T follicular helper cell (primary cell): ENCODE results near the gene TMEM213.
"Not testable (repeated sequence)": the region's sequence is repeated elsewhere in the genome, so short reads cannot be mapped to it uniquely, and the experiment has no call there.

ENCODE experiments used
- DNase-seq: peaks from one replicate; pipeline ENCODE4 v3.0.0-alpha.2; 2020; ENCODE audit warnings: low read depth

The TMEM213 gene

GRCh38 chr7:138797046-138797445 is 748 bp upstream of the TMEM213 start:
- DNase-seq: not testable (repeated sequence)

DNA sequence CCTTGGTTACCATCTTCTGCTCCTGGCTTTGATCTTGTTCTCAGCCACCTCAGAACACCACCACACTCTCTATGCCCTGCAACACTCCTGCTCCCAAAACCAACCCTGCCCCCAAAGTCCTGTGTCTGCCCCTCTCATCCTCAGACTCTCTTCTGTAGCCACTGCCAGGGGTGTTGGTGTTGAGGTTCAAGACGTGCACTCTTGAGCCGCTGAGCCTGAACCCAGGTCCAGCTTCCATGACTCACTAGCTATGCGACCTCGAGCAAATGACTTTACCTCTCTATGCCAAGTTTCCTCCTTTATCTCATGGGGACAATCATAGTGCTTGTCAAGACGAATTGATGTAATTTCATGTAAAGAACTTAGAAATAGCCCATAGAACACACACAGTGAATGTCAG is 1.0 kb downstream of the TMEM213 start:
- DNase-seq: no peak

DNA sequence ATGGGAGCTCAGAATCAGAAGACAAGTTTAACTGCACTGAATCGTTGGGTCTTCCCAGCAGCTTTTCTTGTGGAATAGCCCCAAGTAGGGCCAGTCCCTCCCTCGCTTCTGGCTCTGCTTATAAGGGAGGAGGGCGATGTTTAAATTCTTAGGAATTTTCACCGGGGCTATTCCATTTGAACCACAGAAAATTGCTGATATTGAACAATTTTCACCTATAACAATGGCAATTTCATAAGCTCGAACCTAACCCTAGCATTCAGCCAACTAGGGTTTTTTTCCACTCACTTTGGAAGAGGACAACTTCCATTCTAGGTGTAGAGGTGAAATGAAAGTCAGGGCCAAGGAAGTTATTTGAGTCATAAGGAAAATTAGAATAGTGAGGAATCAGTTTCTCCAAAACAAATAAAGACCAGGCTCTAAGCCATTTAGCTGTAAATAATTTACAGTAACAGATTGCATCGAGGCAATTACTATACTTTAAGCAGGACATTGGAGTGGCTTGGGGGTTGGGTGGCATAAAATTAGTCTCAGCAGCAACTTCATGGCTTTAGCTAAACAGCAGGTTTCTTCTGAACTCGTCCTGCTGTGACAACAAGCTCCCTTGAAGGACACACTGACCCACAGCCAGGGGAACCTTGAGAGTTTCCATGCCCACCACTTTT is 1.7 kb downstream of the TMEM213 start:
- no peak for DNase-seq

DNA sequence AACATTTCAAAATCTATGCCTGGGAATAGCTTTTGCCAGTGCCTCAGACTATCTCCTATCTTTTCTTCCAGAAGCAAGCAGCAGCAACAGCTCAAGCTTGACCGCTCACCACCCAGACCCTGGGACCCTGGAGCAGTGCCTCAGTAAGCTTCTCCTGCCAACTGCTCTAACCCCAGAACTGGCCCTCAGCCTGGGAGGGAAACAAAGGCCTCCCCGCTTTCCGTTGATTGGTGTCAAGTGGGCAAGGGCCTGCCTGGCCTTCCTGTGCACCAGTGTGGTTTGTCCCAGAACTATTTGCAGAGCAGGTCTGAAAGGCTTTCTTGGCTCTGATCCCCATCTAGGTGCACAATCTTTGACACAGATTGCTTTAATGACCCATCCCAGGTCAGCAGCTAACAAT is 3.5 kb downstream of the TMEM213 start:
- no peak for DNase-seq

- no peak for DNase-seq
Observed at GRCh38 chr7:138802706-138803105, 4.9 kb downstream of the TMEM213 start.

- no peak for DNase-seq
Observed at GRCh38 chr7:138804618-138805017, 6.8 kb downstream of the TMEM213 start.

DNA sequence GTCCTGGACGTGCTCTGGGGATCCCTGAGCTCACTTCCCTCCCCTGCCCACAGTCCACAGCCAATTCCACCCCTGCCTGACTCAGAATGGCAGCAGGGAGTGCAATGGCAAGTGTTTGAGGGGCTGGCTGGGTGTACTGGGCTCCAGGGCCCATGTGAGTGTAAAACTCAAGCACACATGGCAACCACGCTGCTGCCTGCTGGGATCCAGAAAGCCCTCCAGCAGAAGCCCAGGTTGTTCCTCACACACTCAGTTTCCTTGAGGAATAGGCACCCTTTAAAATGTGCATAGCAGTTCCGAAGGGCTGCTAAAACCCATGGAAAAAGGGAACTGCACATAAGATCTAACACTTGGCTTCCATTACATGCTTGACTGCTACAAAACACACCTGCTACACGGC is 11.6 kb downstream of the TMEM213 start:
- DNase-seq: no peak

DNA sequence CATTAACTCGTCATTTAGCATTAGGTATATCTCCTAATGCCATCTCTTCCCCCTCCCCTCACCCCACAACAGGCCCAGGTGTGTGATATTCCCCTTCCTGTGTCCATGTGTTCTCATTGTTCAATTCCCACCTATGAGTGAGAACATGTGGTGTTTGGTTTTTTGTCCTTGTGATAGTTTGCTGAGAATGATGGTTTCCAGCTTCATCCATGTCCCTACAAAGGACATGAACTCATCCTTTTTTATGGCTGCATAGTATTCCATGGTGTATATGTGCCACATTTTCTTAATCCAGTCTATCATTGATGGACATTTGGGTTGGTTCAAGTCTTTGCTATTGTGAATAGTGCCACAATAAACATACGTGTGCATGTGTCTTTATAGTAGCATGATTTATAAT is 13.5 kb downstream of the TMEM213 start:
- DNase-seq: not testable (repeated sequence)

DNA sequence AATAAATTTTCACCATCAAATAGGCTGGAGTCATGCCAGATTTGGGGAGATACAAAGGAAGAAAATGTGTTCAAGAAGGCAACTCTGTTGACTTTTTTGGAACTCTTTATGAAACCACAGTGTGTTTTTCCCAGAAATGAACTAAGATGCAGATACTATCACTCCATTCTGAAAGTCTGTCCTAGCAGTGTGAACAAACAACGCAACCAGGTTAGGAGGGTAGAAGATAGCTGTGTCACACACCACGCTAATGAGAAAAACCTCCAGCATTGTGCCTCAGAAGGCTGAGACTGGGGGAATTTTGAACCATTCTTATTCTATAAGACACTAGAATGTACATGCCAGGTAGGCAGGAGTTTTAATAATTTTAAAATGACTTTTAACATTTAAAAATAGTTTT is 16.2 kb downstream of the TMEM213 start:
- DNase-seq: no peak

DNA sequence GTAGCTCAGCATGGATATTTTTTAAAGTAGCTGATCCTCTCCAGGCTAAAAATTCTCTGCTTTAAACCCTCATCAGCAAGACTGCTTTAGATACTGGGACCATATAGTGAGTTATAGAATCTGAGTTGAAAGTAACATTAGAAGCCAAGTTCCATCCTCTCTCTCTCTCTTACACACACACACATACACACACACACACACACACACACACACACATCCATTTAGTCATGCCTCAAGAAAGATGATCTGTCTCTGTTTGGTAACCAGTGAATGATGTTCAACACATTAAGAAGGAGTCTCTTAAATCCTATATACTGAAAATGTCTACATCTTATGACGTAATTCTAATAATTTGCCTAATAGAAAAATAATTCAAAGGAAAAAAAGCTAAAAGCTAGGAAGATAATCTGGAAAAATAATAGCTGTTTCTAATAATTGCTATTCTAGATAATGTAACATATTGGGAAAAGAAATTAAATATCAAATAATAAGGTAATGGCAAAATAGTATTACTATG is 17.1 kb downstream of the TMEM213 start:
- no peak for DNase-seq

DNA sequence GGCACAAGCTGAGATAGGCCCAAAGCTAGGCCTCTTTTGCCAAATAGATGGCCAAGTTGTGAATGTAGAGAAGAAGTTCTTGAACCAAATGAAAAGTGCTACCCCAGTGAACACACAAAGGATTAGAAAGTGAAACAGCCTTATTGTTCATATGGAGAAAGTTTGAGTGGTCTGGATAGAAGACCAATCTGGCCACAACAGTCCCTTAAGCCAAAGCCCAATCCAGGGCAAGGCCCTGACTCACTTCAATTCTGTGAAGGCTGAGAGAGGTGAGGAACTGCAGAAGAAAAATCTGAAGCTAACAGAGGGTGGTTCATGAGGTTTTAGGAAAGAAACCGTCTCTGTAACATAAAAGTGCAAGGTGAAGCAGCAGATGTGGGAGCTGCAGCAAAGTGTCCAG is 18.9 kb downstream of the TMEM213 start:
- DNase-seq: no peak

DNA sequence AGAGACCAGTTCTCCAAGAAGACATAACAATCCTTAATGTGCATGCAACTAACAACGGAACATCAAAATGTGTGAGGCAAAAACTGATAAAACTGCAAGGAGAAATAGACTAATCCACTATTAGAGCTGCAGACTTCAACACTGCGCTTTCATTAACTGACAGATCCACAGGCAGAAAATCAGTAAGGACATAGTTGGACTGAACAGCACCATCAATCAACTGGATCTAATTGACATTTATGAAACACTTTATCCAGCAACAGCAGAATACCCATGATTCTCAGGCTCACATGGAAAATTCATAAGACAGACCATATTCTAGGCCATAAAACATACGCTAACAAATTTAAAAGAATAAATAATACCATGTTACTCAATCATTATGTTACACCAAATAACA is 21.8 kb downstream of the TMEM213 start:
- DNase-seq: no peak

- DNase-seq: no peak
Observed at GRCh38 chr7:138821912-138822311, 24.1 kb downstream of the TMEM213 start.

- no peak for DNase-seq
Observed at GRCh38 chr7:138822867-138823535, 25.2 kb downstream of the TMEM213 start.

DNA sequence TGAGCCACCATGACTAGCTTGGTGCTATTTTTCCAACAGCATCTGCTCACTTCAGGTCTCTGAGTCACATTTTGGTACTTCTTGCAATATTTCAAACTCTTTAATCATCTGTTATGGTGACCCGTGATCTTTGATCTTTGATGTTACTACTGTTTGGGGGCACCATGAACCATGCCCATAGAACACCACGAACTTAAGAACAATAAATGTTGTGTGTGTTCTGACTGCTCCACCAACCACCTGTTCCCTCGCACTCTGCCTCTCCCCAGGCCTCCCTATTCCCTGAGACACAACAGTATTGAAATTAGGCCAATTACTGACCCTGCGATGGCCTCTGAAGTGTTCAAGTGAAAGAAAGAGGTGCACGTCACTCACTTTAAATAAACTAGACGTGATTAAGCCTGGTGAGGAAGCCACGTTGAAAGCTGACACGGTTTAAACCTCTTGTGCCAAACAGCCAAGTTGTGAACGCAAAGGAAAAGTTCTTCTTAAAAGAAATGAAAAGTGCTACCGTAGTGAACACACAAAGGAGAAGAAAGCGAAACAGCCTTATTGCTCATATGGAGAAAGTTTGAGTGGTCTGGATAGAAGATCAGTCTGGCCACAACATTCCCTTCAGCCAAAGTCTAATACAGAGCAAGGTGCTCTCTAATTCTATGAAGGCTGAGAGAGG is 27.4 kb downstream of the TMEM213 start:
- DNase-seq: no peak

DNA sequence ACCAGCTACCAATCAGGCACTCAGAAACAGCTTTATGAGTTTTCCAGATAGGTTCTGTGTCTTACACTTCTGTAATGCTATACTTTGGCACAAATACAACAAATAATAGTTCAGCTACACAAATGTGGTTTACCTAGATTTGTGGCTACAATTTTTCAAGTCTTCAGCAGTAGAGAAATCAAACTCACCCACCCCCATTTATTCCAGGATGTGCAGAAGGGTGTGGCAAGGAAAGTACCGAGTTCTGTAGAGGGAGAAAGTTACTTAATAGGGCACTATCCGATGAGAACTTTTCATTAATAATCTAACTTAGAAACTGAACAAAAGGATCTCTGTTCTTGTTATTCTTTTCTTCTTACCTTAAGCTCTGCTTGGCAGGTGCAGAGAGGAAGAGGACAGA is 30.5 kb downstream of the TMEM213 start:
- DNase-seq: no peak

GRCh38 chr7:138829335-138829734 is 31.5 kb downstream of the TMEM213 start:
- no peak for DNase-seq

DNA sequence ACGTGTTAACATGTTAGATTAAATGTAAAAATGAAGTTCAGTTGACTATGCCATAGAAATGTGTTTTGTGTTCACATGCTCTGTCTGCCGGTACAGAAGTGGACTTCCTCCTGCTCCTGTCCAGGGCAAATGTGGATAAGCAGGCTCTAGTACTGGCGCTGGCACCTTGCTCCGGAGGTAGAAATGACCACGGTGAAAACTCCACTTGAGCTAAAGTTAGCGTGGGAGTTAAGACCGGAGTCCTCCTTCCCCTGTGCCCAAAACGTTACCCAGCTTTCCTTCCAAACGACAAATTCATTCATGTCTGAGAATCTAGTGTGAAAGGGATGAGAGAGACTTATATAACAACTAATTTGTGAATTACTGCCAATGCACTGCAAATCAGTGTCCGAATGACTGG is 35.2 kb downstream of the TMEM213 start:
- DNase-seq: no peak

DNA sequence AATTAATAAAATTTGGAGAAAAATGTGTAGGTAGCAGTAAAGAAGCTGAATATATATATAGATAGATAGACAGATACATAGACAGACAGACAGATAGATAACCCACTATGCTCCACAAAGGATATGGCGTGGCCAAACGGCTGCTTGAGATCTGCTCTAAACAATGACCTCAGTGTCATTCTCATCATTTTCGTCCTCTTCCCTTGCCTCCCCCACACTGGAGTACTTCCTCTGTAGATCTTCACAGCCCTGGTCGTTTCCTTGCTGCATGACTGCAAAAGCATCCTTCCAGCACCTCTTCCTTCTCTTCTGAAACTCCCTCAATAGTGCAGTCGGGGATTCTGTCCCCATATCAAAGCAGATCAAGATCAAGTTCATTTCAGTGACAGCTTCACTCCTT is 35.8 kb downstream of the TMEM213 start:
- no peak for DNase-seq

- DNase-seq: no peak
Observed at GRCh38 chr7:138834583-138834982, 36.8 kb downstream of the TMEM213 start.

DNA sequence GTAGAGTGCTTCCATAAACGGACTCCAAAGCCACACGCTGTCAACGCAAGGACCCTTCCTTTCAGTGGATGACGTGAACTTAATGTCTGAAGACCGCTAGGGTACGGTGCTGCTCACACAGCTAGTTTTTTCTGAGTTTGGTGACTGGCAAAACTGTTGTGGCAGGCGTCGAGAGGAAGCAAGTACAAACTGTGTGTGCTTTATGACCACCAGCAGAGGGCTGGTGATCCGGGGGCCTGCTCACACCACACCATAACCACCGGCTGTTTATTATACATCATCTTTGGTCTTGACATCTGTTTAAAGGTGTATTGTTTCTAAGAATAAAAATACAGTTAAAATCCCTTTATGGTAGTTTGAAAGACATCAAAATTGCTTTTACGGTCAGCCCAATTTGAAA is 37.3 kb downstream of the TMEM213 start:
- DNase-seq: no peak

DNA sequence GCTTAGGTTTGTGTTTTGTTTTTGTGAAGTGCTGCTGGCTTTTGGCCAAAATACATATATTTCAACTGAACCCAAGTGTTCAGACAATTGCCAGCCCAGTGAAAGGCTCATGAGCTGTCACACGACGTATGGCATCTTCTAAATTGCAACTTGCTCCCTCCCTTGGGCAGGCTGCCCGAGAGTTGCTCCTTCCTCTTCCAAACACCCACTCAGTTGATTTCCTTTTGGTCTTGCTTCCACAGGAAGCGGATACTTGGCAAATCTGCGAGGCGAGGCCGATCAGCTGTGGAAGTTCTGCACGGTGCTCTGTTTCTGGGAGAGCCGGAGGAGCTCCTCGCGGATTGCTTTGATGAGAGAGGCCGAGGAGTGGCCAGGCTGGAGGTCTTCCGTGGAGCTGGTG is 39.8 kb downstream of the TMEM213 start:
- no peak for DNase-seq

- DNase-seq: no peak
Observed at GRCh38 chr7:138838166-138838565, 40.4 kb downstream of the TMEM213 start.
